Astrocyte of the cerebellum (primary cell): Measurements from ENCODE around the gene RAB2B.

Source experiments
- DNase-seq: peaks from one replicate; pipeline ENCODE4 v3.0.0-alpha.2; 2011; ENCODE audit warnings: low read depth
- H3K4me3 ChIP-seq: 2 replicates; pipeline ENCODE4 v1.5.1; 2011; ENCODE audit warnings: mild to moderate bottlenecking, low read depth, low read length, moderate library complexity
- CTCF ChIP-seq: IDR thresholded peaks from 2 replicates; pipeline ENCODE4 v1.5.1; 2012; ENCODE audit warnings: low read length, low read depth, moderate library complexity, mild to moderate bottlenecking; ENCODE audit errors: missing control alignments
- in situ Hi-C: cut with HindIII; loops from 2 replicates; pipeline ENCODE4 v1.10.0; 2017; ENCODE audit warnings: low sequenced_read_pairs

Gene RAB2B

DNA sequence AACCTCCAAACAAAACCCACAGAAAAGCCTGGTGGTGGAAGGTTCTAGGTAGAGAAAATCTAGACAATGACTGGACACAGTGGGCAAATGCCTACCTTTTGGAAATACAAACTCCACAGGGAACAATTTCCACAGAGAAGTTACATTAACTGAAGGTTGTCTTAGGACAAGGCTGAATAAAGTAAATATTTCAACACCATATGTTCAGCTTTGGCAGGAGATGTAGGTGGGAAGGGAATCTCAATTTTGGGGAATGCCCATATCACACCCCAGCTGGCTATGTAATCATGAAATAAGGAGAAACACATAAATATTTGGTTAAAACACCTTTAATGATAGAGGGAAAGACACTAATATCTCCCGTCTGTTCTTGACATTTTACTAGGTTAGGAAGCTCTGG lies 44.0 kb upstream of the RAB2B start:
- TF ChIP-seq CTCF: no peak
- no peak overlapping the region for H3K4me3 ChIP-seq
- in situ Hi-C loops: no loop called here
- no peak for DNase-seq

GRCh38 chr14:21518725-21519124 lies 42.0 kb upstream of the RAB2B start:
- in situ Hi-C loops: no loop called here

DNA sequence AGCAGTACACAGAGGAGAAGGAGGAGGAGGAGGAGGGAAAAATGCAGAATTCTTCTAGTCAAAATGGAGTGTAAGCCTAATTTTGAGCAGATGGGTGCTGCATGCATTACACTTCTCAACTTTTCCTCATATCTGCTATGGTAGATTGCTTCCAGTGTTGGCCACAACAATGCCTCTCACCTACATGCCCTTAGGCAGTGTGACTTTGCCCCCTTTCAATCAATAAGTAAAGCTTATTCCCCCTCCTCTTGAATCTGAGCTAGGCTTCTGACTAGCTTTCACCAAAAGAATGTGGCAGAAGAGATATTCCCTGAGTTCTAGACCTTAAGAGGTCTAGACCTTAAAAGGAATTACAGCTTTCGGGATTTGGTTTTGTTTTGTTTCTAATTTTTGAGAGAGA lies 37.6 kb upstream of the RAB2B start:
- in situ Hi-C loops: no loop called here
- TF ChIP-seq CTCF: no peak
- DNase-seq: no peak
- no peak overlapping the region for H3K4me3 ChIP-seq

More at GRCh38 chr14:21518725-21519124, 42.0 kb upstream of the RAB2B start:
- no peak for DNase-seq
- no peak overlapping the region for H3K4me3 ChIP-seq
- TF ChIP-seq CTCF: no peak

DNA sequence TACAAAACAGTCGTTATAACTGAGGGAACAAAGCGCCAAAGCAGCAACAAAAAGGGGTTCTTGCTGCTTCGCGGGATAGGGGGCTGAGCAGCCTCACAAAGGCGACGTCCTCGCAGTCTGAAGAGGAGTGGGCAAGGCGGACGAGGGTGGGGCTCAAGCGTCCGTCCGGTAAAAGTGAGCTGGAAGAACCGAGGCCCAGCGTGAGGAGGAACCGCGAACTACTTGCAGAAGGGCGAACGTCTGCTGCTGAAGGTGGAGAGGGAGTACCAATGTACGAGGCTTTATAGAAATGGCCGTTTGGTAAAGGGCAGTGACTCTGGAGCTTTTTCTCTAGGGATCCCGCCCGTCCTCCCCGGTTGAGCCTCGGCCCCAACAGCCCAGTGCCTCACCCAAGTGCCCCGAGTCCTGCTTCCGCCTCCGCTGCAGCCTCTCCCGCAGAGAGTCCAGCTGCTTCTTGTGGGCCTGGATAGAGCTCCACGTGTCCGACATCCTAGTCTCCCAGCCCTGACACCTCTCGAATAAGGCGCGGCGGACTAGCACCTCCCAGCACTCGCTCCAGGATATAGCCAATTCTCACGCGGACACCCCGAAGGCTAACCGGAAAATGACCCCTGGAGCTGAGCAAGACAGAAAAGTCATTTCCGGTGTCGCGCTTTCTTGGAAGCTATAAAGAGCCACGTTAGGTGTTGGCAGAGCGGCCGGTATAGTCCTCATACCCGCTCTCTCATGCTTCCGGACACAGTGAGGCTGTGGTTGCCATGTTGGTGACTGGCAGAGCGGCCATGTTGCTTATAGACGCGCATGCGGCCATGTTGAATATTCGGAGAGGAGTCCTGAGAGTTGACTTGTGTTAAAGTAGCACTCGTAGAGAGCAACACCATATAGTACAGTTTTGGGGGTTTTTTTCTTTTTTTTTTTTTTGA lies 34.2 kb upstream of the RAB2B start, which contains the start of gene METTL3:
METTL3 (minus strand) TSS at position 606 of the 923 bp plus-strand sequence; CDS start at position 489, 117 bp downstream.
- in situ Hi-C loops: no loop called here
- TF ChIP-seq CTCF: no peak
- peak; percentile 99 for DNase-seq
- peak within 1 kb of the TSS; percentile 77 for H3K4me3 ChIP-seq

DNA sequence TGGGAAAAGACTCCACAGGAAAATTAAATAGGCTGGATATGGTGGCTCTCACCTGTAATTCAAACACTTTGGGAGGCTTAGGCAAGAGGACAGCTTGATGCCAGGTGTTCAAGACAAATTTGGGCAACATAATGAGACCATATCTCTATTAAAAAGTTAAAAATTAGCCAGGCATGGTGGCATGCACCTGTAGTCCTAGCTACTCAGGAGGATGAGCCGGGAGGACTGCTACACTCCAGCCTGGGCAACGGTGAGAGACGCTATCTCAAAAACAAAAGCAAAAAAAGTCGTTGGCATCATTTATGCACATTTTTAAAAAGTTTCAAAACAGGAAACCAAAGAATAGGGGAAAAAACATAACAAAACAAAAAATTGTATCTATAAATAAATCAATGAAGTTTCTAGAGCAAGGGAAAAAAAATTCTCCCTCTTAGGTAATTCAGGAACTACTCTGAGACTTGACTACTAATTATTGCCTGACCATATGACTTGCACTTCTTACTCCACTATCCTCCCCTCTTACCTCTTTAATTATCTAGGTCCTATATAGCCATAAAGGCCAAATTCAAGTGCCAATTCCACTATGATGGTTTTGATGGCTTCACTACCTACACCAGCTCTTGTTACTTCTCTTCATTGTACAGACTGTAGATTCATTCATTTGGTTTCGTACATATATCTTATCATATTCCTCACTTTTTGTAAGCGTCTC lies 32.8 kb upstream of the RAB2B start:
- no peak for TF ChIP-seq CTCF
- peak overlapping the region; percentile 77 for H3K4me3 ChIP-seq

GRCh38 chr14:21506557-21506956 lies 29.8 kb upstream of the RAB2B start:
- DNase-seq: no peak
- TF ChIP-seq CTCF: no peak
- H3K4me3 ChIP-seq: no peak overlapping the region
- in situ Hi-C loops: no loop called here

More for the DNA sequence above, 32.8 kb upstream of the RAB2B start:
- DNase-seq: no peak
- in situ Hi-C loops: no loop called here
